Neural progenitor cell (in vitro differentiated cells): ENCODE measurements around the gene RBFOX1. TPM values are rescaled to one million over a fixed set of nuclear protein-coding genes. Genes with fewer than 3 reads are reported as not detected.

ENCODE experiments used
- DNase-seq: peaks from one replicate; pipeline ENCODE4 v3.0.0-alpha.2; 2016; ENCODE audit warnings: low spot score
- H2AFZ ChIP-seq: fragments of 200-600 bp; sonication (generic); replicated peaks from 2 replicates; pipeline ENCODE4 v1.6.1; 2016; ENCODE audit warnings: antibody characterized with exemption
- H3F3A ChIP-seq: fragments of 200-600 bp; sonication (generic); 2 replicates; pipeline ENCODE4 v1.6.1; 2016; ENCODE audit warnings: antibody characterized with exemption, low read depth
- H3K27ac ChIP-seq: fragments of 200-600 bp; sonication (generic); 2 replicates; pipeline ENCODE4 v1.5.1; 2016; ENCODE audit warnings: mild to moderate bottlenecking
- H3K27me3 ChIP-seq: fragments of 200-600 bp; sonication (generic); 2 replicates; pipeline ENCODE4 v1.6.1; 2016; ENCODE audit warnings: mild to moderate bottlenecking, moderate library complexity
- H3K36me3 ChIP-seq: fragments of 200-600 bp; sonication (generic); 2 replicates; pipeline ENCODE4 v1.5.1; 2016
- H3K4me1 ChIP-seq: fragments of 200-600 bp; sonication (generic); 2 replicates; pipeline ENCODE4 v1.6.1; 2016; ENCODE audit warnings: mixed run types
- H3K4me2 ChIP-seq: fragments of 200-600 bp; sonication (generic); 2 replicates; pipeline ENCODE4 v1.6.1; 2016
- H3K4me3 ChIP-seq: fragments of 200-600 bp; sonication (generic); 2 replicates; pipeline ENCODE4 v1.5.1; 2016
- H3K79me2 ChIP-seq: fragments of 200-600 bp; sonication (generic); 2 replicates; pipeline ENCODE4 v1.6.1; 2016; ENCODE audit warnings: low read depth
- H3K9ac ChIP-seq: fragments of 200-600 bp; sonication (generic); 2 replicates; pipeline ENCODE4 v1.6.1; 2016
- H3K9me3 ChIP-seq: fragments of 200-600 bp; sonication (generic); 2 replicates; pipeline ENCODE4 v1.5.1; 2016; ENCODE audit warnings: low read depth
- H4K20me1 ChIP-seq: fragments of 200-600 bp; sonication (generic); 2 replicates; pipeline ENCODE4 v1.6.1; 2016; ENCODE audit warnings: low read depth
- H3K27ac Mint-ChIP-seq: 3 replicates; pipeline ENCODE4 v1.8.0; 2021; ENCODE audit warnings: mixed read lengths
- H3K27me3 Mint-ChIP-seq: 2 replicates; pipeline ENCODE4 v1.8.0; 2022; ENCODE audit warnings: low read depth, mild to moderate bottlenecking, inconsistent platforms, moderate library complexity, mixed read lengths; ENCODE audit not compliant: insufficient read depth
- H3K36me3 Mint-ChIP-seq: 3 replicates; pipeline ENCODE4 v1.8.0; 2021; ENCODE audit warnings: mixed read lengths
- H3K4me1 Mint-ChIP-seq: 3 replicates; pipeline ENCODE4 v1.8.0; 2021; ENCODE audit warnings: mixed read lengths
- H3K4me3 Mint-ChIP-seq: 3 replicates; pipeline ENCODE4 v1.8.0; 2021; ENCODE audit warnings: mild to moderate bottlenecking, moderate library complexity, mixed read lengths
- H3K9me3 Mint-ChIP-seq: 3 replicates; pipeline ENCODE4 v1.8.0; 2020; ENCODE audit warnings: mixed read lengths
- CTCF ChIP-seq: fragments of 200-600 bp; sonication (generic); IDR thresholded peaks from 2 replicates; pipeline ENCODE4 v1.5.1; 2017; ENCODE audit warnings: antibody characterized with exemption, mild to moderate bottlenecking
- EZH2 ChIP-seq: fragments of 200-600 bp; sonication (generic); IDR thresholded peaks from 2 replicates; pipeline ENCODE4 v1.6.1; 2017; ENCODE audit warnings: antibody characterized with exemption, mild to moderate bottlenecking, moderate library complexity
- EZH2phosphoT487 ChIP-seq: fragments of 200-600 bp; sonication (generic); IDR thresholded peaks from 2 replicates; pipeline ENCODE4 v1.6.1; 2017; ENCODE audit warnings: antibody characterized with exemption
- total RNA-seq: library from RNA; depleted of rRNA; stranded (reverse); fragments of >200 nt; gene quantifications from 2 replicates; pipeline ENCODE4 v1.2.3, GENCODE V29; 2015; ENCODE audit warnings: low replicate concordance

The RBFOX1 gene
- total RNA-seq, 1 donor from 2014 or later, result 1.2 TPM

- no peak overlapping the region for H3K4me2 ChIP-seq
- H3K27ac ChIP-seq, result no peak overlapping the region
- H3K4me3 Mint-ChIP-seq, result no peak overlapping the region
- H4K20me1 ChIP-seq, result no peaks in the 10 kb centered on the region
- H3K4me3 ChIP-seq, result no peak overlapping the region
- H3K4me1 ChIP-seq, result no peaks in the 10 kb centered on the region
- H3K36me3 Mint-ChIP-seq, result no peaks in the 10 kb centered on the region
- H3K9me3 ChIP-seq, result no peaks in the 10 kb centered on the region
- H3K27ac Mint-ChIP-seq, result no peak overlapping the region
- DNase-seq, result no peak
- no peaks in the 10 kb centered on the region for H3K79me2 ChIP-seq
- H3K36me3 ChIP-seq, result no peaks in the 10 kb centered on the region
- no peaks in the 10 kb centered on the region for H3K9me3 Mint-ChIP-seq
- H3K9ac ChIP-seq, result no peak overlapping the region
- no peaks in the 10 kb centered on the region for H3F3A ChIP-seq
- H3K27me3 Mint-ChIP-seq, result peaks cover 5% of the 10 kb centered on the region
- TF ChIP-seq EZH2 (no peak), CTCF (no peak), EZH2phosphoT487 (no peak)
- H2AFZ ChIP-seq, result no peak overlapping the region
- no peaks in the 10 kb centered on the region for H3K27me3 ChIP-seq
- H3K4me1 Mint-ChIP-seq, result peaks cover 9% of the 10 kb centered on the region
Measured at GRCh38 chr16:7555459-7555858, 222.8 kb downstream of the RBFOX1 start.

- Mint-ChIP-seq H3K4me1 (peaks cover 8% of the 10 kb centered on the region), H3K4me3 (no peak overlapping the region), H3K27ac (no peak overlapping the region), H3K36me3 (no peaks in the 10 kb centered on the region), H3K27me3 (peaks cover 3% of the 10 kb centered on the region), H3K9me3 (no peaks in the 10 kb centered on the region)
- Histone ChIP-seq H3K27me3 (no peaks in the 10 kb centered on the region), H3K36me3 (no peaks in the 10 kb centered on the region), H4K20me1 (no peaks in the 10 kb centered on the region), H3K4me1 (peaks cover 8% of the 10 kb centered on the region), H3F3A (no peaks in the 10 kb centered on the region), H3K27ac (no peak overlapping the region), H3K4me2 (no peak overlapping the region), H3K9ac (no peak overlapping the region), H3K79me2 (no peaks in the 10 kb centered on the region), H2AFZ (no peak overlapping the region), H3K9me3 (no peaks in the 10 kb centered on the region), H3K4me3 (no peak overlapping the region)
- DNase-seq, result no peak
- TF ChIP-seq EZH2phosphoT487 (no peak), CTCF (no peak), EZH2 (no peak)
Measured at GRCh38 chr16:7561908-7562405, 229.3 kb downstream of the RBFOX1 start.

GRCh38 chr16:7566360-7566759, 233.7 kb downstream of the RBFOX1 start:
- DNase-seq, result no peak
- no peak overlapping the region for H3K4me3 ChIP-seq
- peaks cover 8% of the 10 kb centered on the region for H3K4me1 Mint-ChIP-seq
- no peaks in the 10 kb centered on the region for H3K36me3 ChIP-seq
- no peak overlapping the region for H2AFZ ChIP-seq
- no peaks in the 10 kb centered on the region for H3K9me3 Mint-ChIP-seq
- H3K9me3 ChIP-seq, result no peaks in the 10 kb centered on the region
- H3K4me3 Mint-ChIP-seq, result no peak overlapping the region
- H3K27ac ChIP-seq, result no peak overlapping the region
- H3K79me2 ChIP-seq, result no peaks in the 10 kb centered on the region
- no peaks in the 10 kb centered on the region for H4K20me1 ChIP-seq
- no peak for TF ChIP-seq CTCF
- no peak for TF ChIP-seq EZH2
- TF ChIP-seq EZH2phosphoT487, result no peak
- no peak overlapping the region for H3K9ac ChIP-seq
- H3F3A ChIP-seq, result no peaks in the 10 kb centered on the region
- no peaks in the 10 kb centered on the region for H3K27me3 Mint-ChIP-seq
- no peak overlapping the region for H3K27ac Mint-ChIP-seq
- H3K36me3 Mint-ChIP-seq, result no peaks in the 10 kb centered on the region
- H3K4me1 ChIP-seq, result peaks cover 8% of the 10 kb centered on the region
- H3K4me2 ChIP-seq, result no peak overlapping the region
- H3K27me3 ChIP-seq, result no peaks in the 10 kb centered on the region
